IPS DF 6.9 (cell line): ENCODE results near the gene MYO18B.

Experiments
- DNase-seq: peaks from one replicate; pipeline ENCODE4 v3.0.0-alpha.2; 2013; ENCODE audit warnings: low read depth, low spot score
- H3K27ac ChIP-seq: one replicate; pipeline ENCODE4 v1.5.1; 2013; ENCODE audit warnings: low read length, control low read depth
- H3K27me3 ChIP-seq: 2 replicates; pipeline ENCODE4 v1.6.1; 2013; ENCODE audit warnings: mild to moderate bottlenecking, low read length; ENCODE audit not compliant: control insufficient read depth, insufficient read depth
- H3K36me3 ChIP-seq: 2 replicates; pipeline ENCODE4 v1.6.1; 2013; ENCODE audit warnings: low read length; ENCODE audit not compliant: control insufficient read depth, insufficient read depth
- H3K4me1 ChIP-seq: 2 replicates; pipeline ENCODE4 v1.6.1; 2013; ENCODE audit warnings: low read length; ENCODE audit not compliant: control insufficient read depth, insufficient read depth
- H3K4me3 ChIP-seq: 2 replicates; pipeline ENCODE4 v1.5.1; 2013; ENCODE audit warnings: mild to moderate bottlenecking, low read length
- H3K9me3 ChIP-seq: 2 replicates; pipeline ENCODE4 v1.6.1; 2013; ENCODE audit warnings: low read length, inconsistent platforms; ENCODE audit not compliant: control insufficient read depth, insufficient read depth
- WGBS: extraction: QIAGEN DNeasy Blood & Tissue Kit; methylation state at CpG from one replicate; pipeline ENCODE4 v1.1.7; 2013; ENCODE audit warnings: mixed read lengths, missing lambda C conversion rate; ENCODE audit not compliant: insufficient read length, insufficient coverage; 5-methylcytosine and 5-hydroxymethylcytosine counted together

MYO18B gene

GRCh38 chr22:25956801-25957200, 214.8 kb downstream of the MYO18B start:
- no peaks in the 10 kb centered on the region for H3K4me1 ChIP-seq
- no peak for DNase-seq
- no peaks in the 10 kb centered on the region for H3K36me3 ChIP-seq
- H3K27me3 ChIP-seq, result no peaks in the 10 kb centered on the region
- WGBS, result no CpG with 5 or more reads among the region's 5 CpGs
- H3K27ac ChIP-seq, result no peak overlapping the region
- no peak overlapping the region for H3K4me3 ChIP-seq
- no peaks in the 10 kb centered on the region for H3K9me3 ChIP-seq

GRCh38 chr22:25959818-25960774, 218.1 kb downstream of the MYO18B start:
- Histone ChIP-seq H3K27me3 (no peaks in the 10 kb centered on the region), H3K36me3 (no peaks in the 10 kb centered on the region), H3K4me1 (no peaks in the 10 kb centered on the region), H3K9me3 (no peaks in the 10 kb centered on the region), H3K27ac (no peak overlapping the region), H3K4me3 (no peak overlapping the region)
- no CpG with 5 or more reads among the region's 12 CpGs for WGBS
- DNase-seq, result no peak

GRCh38 chr22:25961699-25962098, 219.7 kb downstream of the MYO18B start:
- Histone ChIP-seq H3K27me3 (no peaks in the 10 kb centered on the region), H3K27ac (no peak overlapping the region), H3K9me3 (no peaks in the 10 kb centered on the region), H3K36me3 (no peaks in the 10 kb centered on the region), H3K4me1 (no peaks in the 10 kb centered on the region), H3K4me3 (no peak overlapping the region)
- no peak for DNase-seq
- no CpG with 5 or more reads among the region's 5 CpGs for WGBS

- no peaks in the 10 kb centered on the region for H3K4me1 ChIP-seq
- no peaks in the 10 kb centered on the region for H3K36me3 ChIP-seq
- WGBS, result no CpG with 5 or more reads among the region's 2 CpGs
Measured at GRCh38 chr22:25962711-25963110, 220.7 kb downstream of the MYO18B start.

GRCh38 chr22:25964961-25965730, 223.2 kb downstream of the MYO18B start:
- WGBS, result no CpG with 5 or more reads among the region's 10 CpGs
- H3K36me3 ChIP-seq, result no peaks in the 10 kb centered on the region
- H3K27ac ChIP-seq, result no peak overlapping the region
- no peaks in the 10 kb centered on the region; the same call in 1 of the 2 replicates for H3K4me1 ChIP-seq
- H3K9me3 ChIP-seq, result no peaks in the 10 kb centered on the region
- H3K4me3 ChIP-seq, result no peak overlapping the region
- no peak for DNase-seq
- no peaks in the 10 kb centered on the region for H3K27me3 ChIP-seq

More at GRCh38 chr22:25962711-25963110, 220.7 kb downstream of the MYO18B start:
- no peaks in the 10 kb centered on the region for H3K27me3 ChIP-seq
- H3K9me3 ChIP-seq, result no peaks in the 10 kb centered on the region
- DNase-seq, result no peak
- H3K4me3 ChIP-seq, result no peak overlapping the region
- no peak overlapping the region for H3K27ac ChIP-seq

GRCh38 chr22:25966448-25966913, 224.5 kb downstream of the MYO18B start:
- no peaks in the 10 kb centered on the region for H3K27me3 ChIP-seq
- no peaks in the 10 kb centered on the region for H3K36me3 ChIP-seq
- H3K4me3 ChIP-seq, result no peak overlapping the region
- DNase-seq, result no peak
- peaks cover 1% of the 10 kb centered on the region; the same call in 1 of the 2 replicates for H3K4me1 ChIP-seq
- no peak overlapping the region for H3K27ac ChIP-seq
- no peaks in the 10 kb centered on the region for H3K9me3 ChIP-seq
- no CpG with 5 or more reads among the region's 8 CpGs for WGBS

GRCh38 chr22:25969286-25969685, 227.3 kb downstream of the MYO18B start:
- Histone ChIP-seq H3K27ac (no peak overlapping the region), H3K27me3 (no peaks in the 10 kb centered on the region), H3K4me3 (no peak overlapping the region), H3K36me3 (no peaks in the 10 kb centered on the region), H3K4me1 (peaks cover 1% of the 10 kb centered on the region; the same call in 1 of the 2 replicates), H3K9me3 (no peaks in the 10 kb centered on the region)
- DNase-seq, result no peak

GRCh38 chr22:25969901-25970300, 227.9 kb downstream of the MYO18B start:
- Histone ChIP-seq H3K27me3 (no peaks in the 10 kb centered on the region), H3K9me3 (no peaks in the 10 kb centered on the region), H3K4me1 (peaks cover 1% of the 10 kb centered on the region; the same call in 1 of the 2 replicates), H3K27ac (no peak overlapping the region), H3K36me3 (no peaks in the 10 kb centered on the region), H3K4me3 (no peak overlapping the region)
- DNase-seq, result no peak
- WGBS, result no CpG with 5 or more reads among the region's 2 CpGs

GRCh38 chr22:25970374-25970911, 228.5 kb downstream of the MYO18B start:
- no peak overlapping the region for H3K27ac ChIP-seq
- no peak overlapping the region for H3K4me3 ChIP-seq
- H3K9me3 ChIP-seq, result no peaks in the 10 kb centered on the region
- no peaks in the 10 kb centered on the region for H3K27me3 ChIP-seq
- no CpG with 5 or more reads among the region's 6 CpGs for WGBS
- DNase-seq, result no peak
- H3K4me1 ChIP-seq, result peaks cover 1% of the 10 kb centered on the region; the same call in 1 of the 2 replicates
- no peaks in the 10 kb centered on the region for H3K36me3 ChIP-seq
